Measurements from ENCODE around the gene AXIN1. TPM values are rescaled to one million over a fixed set of nuclear protein-coding genes. Genes with fewer than 3 reads are reported as not detected.

Gene AXIN1
- total and polyA plus RNA-seq, 2 donors (not counting 3 experiments of a cell fraction or from before 2014, with no cell fraction given) = 8.3 to 21.9 TPM

DNA sequence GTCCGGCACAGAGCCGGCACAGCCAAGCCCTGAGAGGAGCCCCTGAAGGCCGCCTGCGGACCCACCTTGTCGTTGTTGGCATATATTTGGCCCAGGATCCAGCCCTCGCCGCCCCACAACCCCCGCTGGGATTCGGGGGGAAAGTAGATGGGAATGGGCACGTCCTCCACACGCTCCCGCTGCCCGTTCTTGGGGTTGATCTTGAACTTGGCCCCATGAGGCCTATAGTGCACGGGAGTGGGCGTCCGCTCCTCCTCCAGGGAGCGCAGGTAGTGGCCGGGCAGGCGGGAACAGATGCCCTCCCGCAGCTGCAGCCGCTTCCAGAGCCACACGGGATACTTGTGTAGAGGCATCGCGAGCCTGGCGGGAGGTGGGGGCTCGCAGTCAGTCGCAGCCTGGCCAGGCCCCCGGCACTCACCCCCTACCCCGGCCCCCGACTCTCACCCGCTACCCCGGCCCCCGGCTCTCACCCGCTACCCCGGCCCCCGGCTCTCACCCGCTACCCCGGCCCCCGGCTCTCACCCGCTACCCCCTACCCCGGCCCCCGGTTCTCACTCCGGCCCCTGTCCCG is 17.4 kb upstream of the AXIN1 start:
- Histone ChIP-seq H3K4me2 (ENCODE audit: insufficient read depth, low read length) (peak overlapping the region; percentile 39), H3K4me1 (ENCODE audit: control insufficient read depth, extremely low read depth, insufficient read depth, low read length) (peaks cover 8% of the 10 kb centered on the region), H4K20me1 (replicated peaks; ENCODE audit: control insufficient read depth, extremely low read depth, insufficient read depth, low read length) (no peaks in the 10 kb centered on the region), H3K27me3 (ENCODE audit: control insufficient read depth in 2 of 2, insufficient read depth in 2 of 2, low read length in 2 of 2) (no peaks in the 10 kb centered on the region), H3K9me3 (replicated peaks; ENCODE audit: control insufficient read depth, insufficient read depth, low read length) (no peaks in the 10 kb centered on the region), H3K9ac (replicated peaks; ENCODE audit: extremely low read depth, insufficient read depth, low read length) (no peak overlapping the region), H2AFZ (ENCODE audit: low read depth, low read length) (no peak overlapping the region), H3K36me3 (ENCODE audit: control insufficient read depth in 2 of 2, extremely low read depth in 1 of 2, insufficient read depth in 2 of 2, low read length in 2 of 2) (peaks cover 7 to 47% of the 10 kb centered on the region in 2 experiments), H3K79me2 (ENCODE audit: control insufficient read depth, insufficient read depth, low read length) (no peaks in the 10 kb centered on the region), H3K9me1 (replicated peaks; ENCODE audit: control insufficient read depth, extremely low read depth, insufficient read depth, low read length) (no peaks in the 10 kb centered on the region), H3K4me3 (replicated peaks in 1 of 3; ENCODE audit: insufficient read depth in 1 of 3, low read depth in 1 of 3, low read length in 3 of 3) (peak overlapping the region in 1 of 3 experiments; percentile 47), H3K27ac (ENCODE audit: insufficient read depth, low read depth, low read length) (no peak overlapping the region)
- FAIRE-seq = no peak
- intact Hi-C loops (cut with micrococcal nuclease) = loop anchor here (1.0 kb wide), 2 partner anchors 11 to 17 kb away; partner anchors contain the start of gene PGAP6
- POLR2A ChIA-PET = no interaction called here
- no peak for TF ChIP-seq MYC (IDR thresholded peaks at IDR 0.05; ENCODE audit: low read depth, low read length)
- TF ChIP-seq, protein P1, sequence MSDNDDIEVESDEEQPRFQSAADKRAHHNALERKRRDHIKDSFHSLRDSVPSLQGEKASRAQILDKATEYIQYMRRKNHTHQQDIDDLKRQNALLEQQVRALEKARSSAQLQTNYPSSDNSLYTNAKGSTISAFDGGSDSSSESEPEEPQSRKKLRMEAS (IDR thresholded peaks at IDR 0.05; ENCODE audit: insufficient read depth, insufficient read length) = no peak
- no peak for DNase-seq (ENCODE audit: low read depth, low spot score)
- dilution Hi-C loops (cut with MboI; ENCODE audit: extremely low pct_ligation_motif_present, low sequenced_read_pairs) = no loop called here
- no TSS peak for BruUV-seq (replicated peaks)
- CTCF ChIA-PET = interaction anchor here (0.8 to 1.8 kb wide), 5 partner anchors 8 to 265 kb away, joined by 3 to 13 read pairs (median 4); partner anchors contain the start of gene AXIN1

DNA sequence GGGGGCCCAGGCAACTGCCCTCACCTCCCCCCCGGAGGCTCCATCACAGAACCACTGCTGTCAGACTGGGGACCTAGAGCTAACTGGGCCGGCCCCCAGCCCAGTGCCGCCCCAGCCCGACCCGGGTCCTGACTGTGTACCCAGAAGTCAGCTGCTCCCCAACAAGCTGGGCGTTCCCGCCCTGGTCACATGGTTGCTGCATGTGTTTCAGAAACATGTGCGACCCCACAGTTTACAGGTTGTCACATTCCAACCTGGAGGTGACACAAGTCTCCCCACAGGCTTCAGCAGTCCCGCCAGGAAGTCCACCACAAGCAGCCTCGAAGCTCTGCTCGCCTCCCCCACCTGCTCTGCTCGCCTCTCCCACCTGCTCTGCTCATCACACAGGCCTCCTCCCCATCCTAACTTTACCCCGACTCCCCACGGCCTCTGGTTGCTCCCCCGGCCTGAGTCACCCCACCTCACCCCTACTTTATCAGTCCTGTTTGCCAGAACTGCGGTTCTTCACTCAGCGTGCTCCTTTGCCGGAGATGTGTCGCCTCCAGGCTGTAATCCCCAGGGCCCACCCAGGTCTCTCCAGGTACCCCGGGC is 16.8 kb upstream of the AXIN1 start:
- intact Hi-C loops (cut with micrococcal nuclease) (no loop called here), dilution Hi-C loops (cut with MboI; ENCODE audit: extremely low pct_ligation_motif_present, low sequenced_read_pairs) (no loop called here)
- H2AFZ ChIP-seq (ENCODE audit: low read depth, low read length) = no peak overlapping the region
- H3K9ac ChIP-seq (replicated peaks; ENCODE audit: extremely low read depth, insufficient read depth, low read length) = no peak overlapping the region
- H4K20me1 ChIP-seq (replicated peaks; ENCODE audit: control insufficient read depth, extremely low read depth, insufficient read depth, low read length) = no peaks in the 10 kb centered on the region
- CTCF ChIA-PET = interaction anchor here (1.8 kb wide), 1 partner anchor 7 kb away, joined by 13 read pairs; no protein-coding TSS in a partner anchor
- no peak for TF ChIP-seq GATA2 (IDR thresholded peaks at IDR 0.05; ENCODE audit: insufficient read depth, insufficient read length, low read depth, low read length)
- TF ChIP-seq FOS (IDR thresholded peaks at IDR 0.05; ENCODE audit: borderline replicate concordance, insufficient read depth, low read length) = no peak
- TF ChIP-seq, protein P2, sequence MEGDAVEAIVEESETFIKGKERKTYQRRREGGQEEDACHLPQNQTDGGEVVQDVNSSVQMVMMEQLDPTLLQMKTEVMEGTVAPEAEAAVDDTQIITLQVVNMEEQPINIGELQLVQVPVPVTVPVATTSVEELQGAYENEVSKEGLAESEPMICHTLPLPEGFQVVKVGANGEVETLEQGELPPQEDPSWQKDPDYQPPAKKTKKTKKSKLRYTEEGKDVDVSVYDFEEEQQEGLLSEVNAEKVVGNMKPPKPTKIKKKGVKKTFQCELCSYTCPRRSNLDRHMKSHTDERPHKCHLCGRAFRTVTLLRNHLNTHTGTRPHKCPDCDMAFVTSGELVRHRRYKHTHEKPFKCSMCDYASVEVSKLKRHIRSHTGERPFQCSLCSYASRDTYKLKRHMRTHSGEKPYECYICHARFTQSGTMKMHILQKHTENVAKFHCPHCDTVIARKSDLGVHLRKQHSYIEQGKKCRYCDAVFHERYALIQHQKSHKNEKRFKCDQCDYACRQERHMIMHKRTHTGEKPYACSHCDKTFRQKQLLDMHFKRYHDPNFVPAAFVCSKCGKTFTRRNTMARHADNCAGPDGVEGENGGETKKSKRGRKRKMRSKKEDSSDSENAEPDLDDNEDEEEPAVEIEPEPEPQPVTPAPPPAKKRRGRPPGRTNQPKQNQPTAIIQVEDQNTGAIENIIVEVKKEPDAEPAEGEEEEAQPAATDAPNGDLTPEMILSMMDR (IDR thresholded peaks at IDR 0.05; ENCODE audit: extremely low read depth in 1 of 2, insufficient read depth in 1 of 2, low read depth in 1 of 2, low read length in 2 of 2) = no peak
- no peak for TF ChIP-seq EZH2 (IDR thresholded peaks at IDR 0.05; ENCODE audit: borderline replicate concordance, low read depth, low read length, severe bottlenecking)
- TF ChIP-seq, protein P1 (IDR thresholded peaks at IDR 0.05; ENCODE audit: insufficient read depth, insufficient read length) = no peak
- no peak for FAIRE-seq
- H3K79me2 ChIP-seq (ENCODE audit: control insufficient read depth, insufficient read depth, low read length) = no peaks in the 10 kb centered on the region
- no peaks in the 10 kb centered on the region for H3K9me3 ChIP-seq (replicated peaks; ENCODE audit: control insufficient read depth, insufficient read depth, low read length)
- no peak overlapping the region for H3K27ac ChIP-seq (ENCODE audit: insufficient read depth, low read depth, low read length)
- H3K4me1 ChIP-seq (ENCODE audit: control insufficient read depth, extremely low read depth, insufficient read depth, low read length) = peaks cover 8% of the 10 kb centered on the region
- H3K4me2 ChIP-seq (ENCODE audit: insufficient read depth, low read length) = no peak overlapping the region
- peaks cover 6 to 42% of the 10 kb centered on the region in 2 experiments for H3K36me3 ChIP-seq (ENCODE audit: control insufficient read depth in 2 of 2, extremely low read depth in 1 of 2, insufficient read depth in 2 of 2, low read length in 2 of 2)
- POLR2A ChIA-PET = no interaction called here
- H3K4me3 ChIP-seq (replicated peaks in 1 of 3; ENCODE audit: insufficient read depth in 1 of 3, low read depth in 1 of 3, low read length in 3 of 3) = no peak overlapping the region
- BruUV-seq (replicated peaks) = no TSS peak
- H3K9me1 ChIP-seq (replicated peaks; ENCODE audit: control insufficient read depth, extremely low read depth, insufficient read depth, low read length) = no peaks in the 10 kb centered on the region
- DNase-seq (ENCODE audit: low read depth, low spot score) = no peak
- H3K27me3 ChIP-seq (ENCODE audit: control insufficient read depth in 2 of 2, insufficient read depth in 2 of 2, low read length in 2 of 2) = no peaks in the 10 kb centered on the region

Measured in endothelial cell of umbilical vein (primary cell).